GM12878 (cell line): Measurements from ENCODE around the gene RPS6KA2. TPM values are rescaled to one million over a fixed set of nuclear protein-coding genes. Genes with fewer than 3 reads are reported as not detected.

ENCODE experiments used
- ATAC-seq: fragments of 200-7000 bp; cut with Tn5 transposase; 3 replicates; pipeline ENCODE4 v1.9.1; 2020; ENCODE audit warnings: mild to moderate bottlenecking, moderate library complexity
- BruUV-seq: library from RNA; stranded (reverse); fragments of 400-500 nt; replicated peaks from 2 replicates; lab custom pipeline; 2021; lab: Mats Ljungman, UMichigan
- CTCF ChIA-PET: fragments of 300-600 bp; sonication (Branson Sonifier 250); formaldehyde crosslinking; extraction: SDS; loops from one replicate; lab custom pipeline; 2021; ENCODE audit warnings: inconsistent platforms; lab: Yijun Ruan, JAX
- POLR2A ChIA-PET: fragments of 350-600 bp; formaldehyde crosslinking; extraction: SDS; loops from one replicate; lab custom pipeline; 2021; ENCODE audit warnings: inconsistent platforms; lab: Charles Lee
- RAD21 ChIA-PET: fragments of 300-600 bp; sonication (Branson Sonifier 250); formaldehyde crosslinking; loops from one replicate; lab custom pipeline; 2023; ENCODE audit warnings: antibody characterized with exemption; ENCODE audit not compliant: unreplicated experiment; lab: Charles Lee
- SMC1A ChIA-PET: fragments of 300-600 bp; sonication (Branson Sonifier 250); formaldehyde crosslinking; loops from one replicate; lab custom pipeline; 2023; ENCODE audit not compliant: unreplicated experiment, uncharacterized antibody; lab: Charles Lee
- DNase-seq: peaks from one replicate; pipeline ENCODE4 v3.0.0-alpha.2; 2011; ENCODE audit warnings: low read depth, low spot score
- FAIRE-seq: peaks from 3 replicates; lab custom pipeline; 2011; peaks lifted over from hg19 to GRCh38; lab: Jason Lieb, UNC
- H2AFZ ChIP-seq: 2 replicates; pipeline ENCODE4 v1.6.0; 2011; ENCODE audit warnings: low read depth, low read length, control low read depth; ENCODE audit not compliant: control insufficient read depth
- H3K27ac ChIP-seq: 2 replicates; pipeline ENCODE4 v1.5.1; 2011; ENCODE audit warnings: control low read depth; ENCODE audit not compliant: control insufficient read depth, insufficient read depth
- H3K27me3 ChIP-seq, 2 experiments: replicated peaks in 1 of 2; 2 replicates each; pipeline versions ENCODE4 v1.6.0 to v1.6.1; 2011; ENCODE audit warnings: low read length in 1 of 2; ENCODE audit not compliant: control insufficient read depth in 2 of 2, insufficient read depth in 2 of 2
- H3K36me3 ChIP-seq, 2 experiments: 2 replicates each; pipeline ENCODE4 v1.5.1; 2011; ENCODE audit warnings: low read length in 1 of 2; ENCODE audit not compliant: control insufficient read depth in 2 of 2, insufficient read depth in 2 of 2
- H3K4me1 ChIP-seq: 2 replicates; pipeline ENCODE4 v1.6.1; 2011; ENCODE audit warnings: mild to moderate bottlenecking, low read length, moderate library complexity, mixed read lengths; ENCODE audit not compliant: control insufficient read depth, insufficient read depth
- H3K4me2 ChIP-seq: 2 replicates; pipeline ENCODE4 v1.6.0; 2011; ENCODE audit warnings: control low read depth; ENCODE audit not compliant: control insufficient read depth, insufficient read depth
- H3K4me3 ChIP-seq: fragments of 200-600 bp; sonication (generic); 2 replicates; pipeline ENCODE4 v1.5.1; 2016
- H3K79me2 ChIP-seq: 2 replicates; pipeline ENCODE4 v1.6.0; 2011; ENCODE audit warnings: low read length; ENCODE audit not compliant: control insufficient read depth, insufficient read depth
- H3K9ac ChIP-seq: 2 replicates; pipeline ENCODE4 v1.8.0; 2011; ENCODE audit warnings: low read length, control low read depth, mixed read lengths; ENCODE audit not compliant: control insufficient read depth, insufficient read depth
- H3K9me3 ChIP-seq: replicated peaks from 3 replicates; pipeline ENCODE4 v1.5.1; 2011; ENCODE audit warnings: mild to moderate bottlenecking, low read length; ENCODE audit not compliant: control insufficient read depth, insufficient read depth
- H4K20me1 ChIP-seq: 2 replicates; pipeline ENCODE4 v1.6.0; 2011; ENCODE audit not compliant: control insufficient read depth, insufficient read depth
- CHD4 ChIP-seq: fragments of 200-600 bp; sonication (generic); IDR thresholded peaks from 2 replicates; pipeline ENCODE4 v1.6.1; 2016; ENCODE audit warnings: mild to moderate bottlenecking
- EED ChIP-seq: sonication (generic); IDR thresholded peaks from 2 replicates; pipeline ENCODE4 v1.6.1; 2016; ENCODE audit warnings: antibody characterized with exemption, low read depth
- FOXM1 ChIP-seq: IDR thresholded peaks from 2 replicates; pipeline ENCODE4 v1.6.1; 2012; ENCODE audit warnings: low read depth, mild to moderate bottlenecking, inconsistent platforms, low read length, moderate library complexity
- GABPA ChIP-seq: IDR thresholded peaks from 2 replicates; pipeline ENCODE4 v1.6.1; 2014; ENCODE audit warnings: antibody characterized with exemption, low read depth, mild to moderate bottlenecking, inconsistent platforms
- JUND ChIP-seq: IDR thresholded peaks from 2 replicates; pipeline ENCODE4 v1.6.1; 2012; ENCODE audit warnings: low read depth, mild to moderate bottlenecking, low read length, improper control_type of control experiment, moderate library complexity
- KLF5 ChIP-seq: fragments of 450-650 bp; IDR thresholded peaks from 2 replicates; pipeline ENCODE4 v1.6.1; 2014; ENCODE audit warnings: mild to moderate bottlenecking; ENCODE audit not compliant: partially characterized antibody
- MLLT1 ChIP-seq: fragments of 450-650 bp; IDR thresholded peaks from 2 replicates; pipeline ENCODE4 v1.6.1; 2016; ENCODE audit warnings: mild to moderate bottlenecking
- NFYB ChIP-seq: IDR thresholded peaks from 2 replicates; pipeline ENCODE4 v1.6.1; 2011; ENCODE audit warnings: low read depth, mild to moderate bottlenecking, low read length, improper control_type of control experiment, moderate library complexity; ENCODE audit not compliant: insufficient read depth
- PRDM15 ChIP-seq: fragments of 450-650 bp; formaldehyde crosslinking; IDR thresholded peaks from 2 replicates; pipeline ENCODE4 v1.4.0; 2020; ENCODE audit warnings: mild to moderate bottlenecking, moderate library complexity
- SP1 ChIP-seq: IDR thresholded peaks from one replicate; pipeline ENCODE4 v1.6.1; 2011; ENCODE audit warnings: low read depth, low read length
- WGBS: methylation state at CpG from one replicate; pipeline ENCODE4 v1.1.6; 2016; ENCODE audit warnings: low lambda C conversion rate; ENCODE audit not compliant: insufficient replicate concordance, insufficient coverage; ENCODE audit errors: missing lambda C conversion rate; 5-methylcytosine and 5-hydroxymethylcytosine counted together
- in situ Hi-C: fragments of 300-500 bp; cut with MboI; formaldehyde crosslinking; loops from 9 replicates; pipeline ENCODE4 v1.14.3; 2018; ENCODE audit warnings: mixed read lengths
- intact Hi-C: fragments of 100-400 bp; cut with micrococcal nuclease; formaldehyde crosslinking; loops from one replicate; pipeline ENCODE4 v1.14.2; 2022; ENCODE audit not compliant: unreplicated experiment
- polyA plus RNA-seq, 11 experiments: library from polyadenylated mRNA; depleted of rRNA in 4 of 11; unstranded in 6 of 11; stranded (reverse) in 5 of 11; fragments of >200 nt; fragmentation: Nextera tagmentation in 4 of 11; fragmentation: Illumina TruSeq in 1 of 11; extraction: Ambion mirVana in 4 of 11; extraction: Trizol in 1 of 11; gene quantifications; 1 replicate in 1 of 11; 2 replicates in 10 of 11; pipeline versions ENCODE4 v1.2.1 to v1.2.3, GENCODE V29; 2011 to 2016; ENCODE audit warnings: inconsistent platforms in 2 of 11, missing spikeins in 2 of 11, low read depth in 1 of 11
- total RNA-seq, 4 experiments: library from RNA; depleted of rRNA in 3 of 4; stranded (reverse); fragments of >200 nt in 3 of 4; fragmentation: Illumina TruSeq in 1 of 4; extraction: Trizol in 1 of 4; gene quantifications; 2 replicates each; pipeline versions ENCODE4 v1.2.1 to v1.2.3, GENCODE V29; 2013 to 2021

The RPS6KA2 gene
- total and polyA plus RNA-seq, 10 of the 15 experiments (the other 5 are each of a cell fraction or from before 2014, with no cell fraction given) = 0.02 to 1.0 (median 0.22) TPM; not detected in 1

- intact Hi-C loops = no loop called here
- H3K9ac ChIP-seq = no peak overlapping the region
Observed at GRCh38 chr6:166615059-166615770, 11.8 kb downstream of the RPS6KA2 start.

More at GRCh38 chr6:166615059-166615770, 11.8 kb downstream of the RPS6KA2 start:
- FAIRE-seq (no peak), ATAC-seq (no peak), DNase-seq (no peak)
- Histone ChIP-seq H3K36me3 (no peaks in the 10 kb centered on the region), H3K27ac (no peak overlapping the region), H3K4me2 (no peak overlapping the region), H3K27me3 (no peaks in the 10 kb centered on the region), H2AFZ (no peak overlapping the region), H3K4me1 (no peaks in the 10 kb centered on the region), H4K20me1 (no peaks in the 10 kb centered on the region; the same call in 1 of the 2 replicates), H3K4me3 (no peak overlapping the region), H3K79me2 (no peaks in the 10 kb centered on the region), H3K9me3 (no peaks in the 10 kb centered on the region)
- POLR2A ChIA-PET = no interaction called here
- CTCF ChIA-PET = no interaction called here
- no peak for TF ChIP-seq CHD4
- TF ChIP-seq PRDM15 (CRISPR knock-in tag) = no peak
- TF ChIP-seq MLLT1 = no peak
- TF ChIP-seq KLF5 = no peak
- TF ChIP-seq EED = no peak
- TF ChIP-seq NFYB = no peak
- no peak for TF ChIP-seq JUND
- no peak for TF ChIP-seq FOXM1
- no peak for TF ChIP-seq GABPA
- no peak for TF ChIP-seq SP1
- RAD21 ChIA-PET = no interaction called here
- in situ Hi-C loops = no loop called here
- BruUV-seq = no TSS peak
- 71% methylated on average over 21 of the region's 21 CpGs for WGBS
- SMC1A ChIA-PET = no interaction called here
